Activated CD8-positive, alpha-beta memory T cell treated with anti-CD3 and anti-CD28 coated beads for 1 hour (primary cell): ENCODE data around the gene CCN6.
"Not testable (repeated sequence)": the region's sequence is repeated elsewhere in the genome, so short reads cannot be mapped to it uniquely, and the experiment has no call there.

Experiments
- DNase-seq, 2 donors: peaks; one replicate each; pipeline ENCODE4 v3.0.0-alpha.2; 2020; ENCODE audit warnings: low read depth in 1 of 2; ENCODE audit errors: extremely low read depth in 1 of 2

The CCN6 gene

DNA sequence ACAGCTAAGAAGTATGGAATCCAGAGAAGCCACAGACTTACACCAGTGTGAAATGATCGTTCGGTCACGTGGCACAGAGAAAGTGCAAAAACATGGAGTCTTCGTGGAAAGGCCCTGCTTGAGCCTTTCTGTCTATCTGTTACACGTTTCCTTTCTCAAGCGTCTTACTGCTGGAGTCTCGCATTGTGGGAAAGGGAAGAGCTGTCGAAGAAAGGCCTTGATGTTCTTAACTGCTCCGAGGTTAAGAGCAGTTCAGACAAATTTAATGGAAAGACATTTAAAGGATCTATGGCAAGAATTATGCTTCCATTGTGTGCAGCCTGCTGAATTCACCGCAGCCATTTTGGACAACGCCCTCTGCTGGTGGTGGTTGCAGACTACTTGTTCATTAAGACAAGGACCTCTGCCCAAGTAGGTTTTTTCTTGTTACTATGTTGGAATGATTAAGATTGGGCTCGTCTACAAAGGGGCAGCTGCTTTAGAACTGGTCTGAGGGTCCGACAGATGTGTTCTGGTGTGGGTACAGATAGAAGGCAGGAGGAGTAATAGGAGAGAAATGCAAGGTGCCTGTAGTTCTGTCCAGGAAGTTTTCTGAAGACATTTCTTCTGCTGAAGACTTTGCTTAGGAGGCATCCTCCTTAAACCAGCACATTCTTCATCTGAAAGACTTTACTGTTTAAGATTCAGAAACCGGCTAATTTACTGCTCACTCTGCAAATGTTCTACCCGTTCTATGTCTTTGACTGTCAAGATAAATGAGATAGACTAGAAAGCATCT, 24.7 kb upstream of the CCN6 start:
- peak in 1 of 2 donors; percentile 39 for DNase-seq

DNA sequence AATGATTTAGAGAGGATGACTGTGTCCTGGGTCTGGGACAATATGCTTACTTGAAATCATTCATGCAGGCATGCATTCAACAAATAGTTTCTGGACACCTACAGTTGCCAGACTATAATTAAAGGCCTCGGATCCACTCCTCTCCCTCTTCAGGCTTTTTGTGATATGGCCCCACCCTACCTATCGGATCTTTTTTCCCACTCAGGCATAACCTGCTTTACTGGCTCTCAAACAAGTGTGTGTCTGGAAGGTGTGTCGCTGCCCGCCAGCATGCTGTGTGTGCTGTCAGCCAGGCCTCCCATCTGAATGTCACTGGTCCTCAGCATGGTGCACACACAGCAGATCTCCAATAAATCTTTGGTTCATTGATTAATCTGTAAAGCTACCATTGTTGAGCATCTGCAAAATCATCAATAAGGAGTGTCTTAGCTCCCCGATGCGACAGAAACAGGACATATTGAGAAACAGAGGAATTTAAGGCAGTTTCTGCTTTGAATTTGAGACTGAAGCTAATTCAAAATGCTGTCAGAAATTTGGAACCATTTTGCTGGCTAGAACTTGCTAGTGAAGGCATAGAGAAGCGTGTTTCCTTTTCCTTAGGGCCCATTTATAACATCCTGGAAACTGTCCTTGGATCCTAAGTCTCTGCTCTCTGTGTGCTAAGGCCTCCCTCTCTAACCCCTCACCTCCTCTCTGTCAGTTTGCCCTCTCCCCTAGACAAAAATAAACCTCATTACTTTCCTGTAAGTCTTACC, 23.5 kb upstream of the CCN6 start:
- DNase-seq: no peak

DNA sequence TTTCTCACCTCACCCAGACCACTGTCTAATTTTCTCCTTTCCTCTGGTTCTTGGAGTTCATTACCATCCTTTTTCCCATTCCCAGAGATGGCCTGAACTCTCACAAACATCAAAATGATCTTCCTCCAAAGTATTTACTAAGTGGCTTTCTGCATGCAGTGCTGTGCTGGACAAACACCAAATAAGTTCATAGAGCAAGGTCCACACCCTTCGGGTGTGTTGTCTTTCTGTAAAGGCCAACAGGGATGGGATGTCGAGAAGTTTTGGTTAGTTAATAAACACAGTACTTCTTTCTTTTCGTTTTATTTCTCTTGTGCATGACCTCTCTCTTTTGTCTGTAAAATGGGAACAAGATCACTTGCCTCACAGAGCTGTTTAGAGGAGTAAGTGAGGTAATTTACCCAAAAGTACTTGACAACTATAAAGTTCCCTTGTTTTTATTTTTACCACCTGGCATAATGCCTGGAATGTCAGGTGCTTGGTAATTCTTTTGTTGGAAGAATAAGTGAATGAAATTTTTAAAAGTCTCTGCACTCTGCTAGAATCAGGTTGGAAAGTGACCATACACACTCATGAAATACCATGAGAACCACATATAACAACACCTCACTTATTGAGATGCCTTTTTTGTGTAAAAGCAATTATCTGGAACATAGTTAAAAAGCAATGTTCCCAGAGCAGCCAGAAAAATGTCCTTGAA, 22.8 kb upstream of the CCN6 start:
- no peak for DNase-seq

DNA sequence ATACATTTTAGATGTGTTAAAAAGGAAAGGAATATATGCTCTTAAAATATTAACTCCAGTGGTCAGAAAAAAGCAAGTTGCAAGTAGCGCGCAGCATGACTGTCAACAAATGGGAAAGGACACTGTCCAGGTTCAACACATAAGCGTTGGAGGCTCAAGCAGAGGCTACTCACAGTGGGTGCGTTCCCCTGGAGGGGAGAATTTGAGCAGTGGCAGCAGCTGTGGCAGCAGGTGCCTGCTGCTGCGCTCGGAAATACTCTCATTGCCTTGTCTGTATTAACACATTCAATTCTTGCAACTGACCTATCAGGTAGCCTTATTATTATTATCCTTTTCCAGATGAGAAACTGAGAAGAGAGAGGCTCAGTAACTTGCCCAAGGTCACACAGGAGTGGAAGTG, 21.9 kb upstream of the CCN6 start:
- DNase-seq: no peak

DNA sequence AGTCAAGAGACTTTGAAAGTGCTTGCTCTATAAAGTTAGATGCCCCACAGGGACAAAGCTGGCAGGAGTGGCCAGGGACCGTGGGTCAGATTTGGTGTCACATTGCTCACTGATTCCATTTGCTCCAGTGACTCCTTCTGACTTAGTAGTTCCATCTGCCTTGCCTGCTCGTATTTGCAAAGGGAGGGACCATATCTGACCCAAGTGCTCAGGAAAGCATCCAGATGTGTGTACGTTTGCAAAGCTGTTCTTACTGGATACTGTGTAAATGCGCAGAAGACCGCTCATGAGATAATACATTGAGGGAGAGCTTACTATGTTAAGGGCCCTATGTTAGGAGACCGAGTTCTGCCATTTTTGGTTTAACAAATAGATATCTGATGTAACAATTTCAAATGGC, 21.2 kb upstream of the CCN6 start:
- DNase-seq: no peak

GRCh38 chr6:112033791-112034615, 19.9 kb upstream of the CCN6 start:
- DNase-seq: no peak

DNA sequence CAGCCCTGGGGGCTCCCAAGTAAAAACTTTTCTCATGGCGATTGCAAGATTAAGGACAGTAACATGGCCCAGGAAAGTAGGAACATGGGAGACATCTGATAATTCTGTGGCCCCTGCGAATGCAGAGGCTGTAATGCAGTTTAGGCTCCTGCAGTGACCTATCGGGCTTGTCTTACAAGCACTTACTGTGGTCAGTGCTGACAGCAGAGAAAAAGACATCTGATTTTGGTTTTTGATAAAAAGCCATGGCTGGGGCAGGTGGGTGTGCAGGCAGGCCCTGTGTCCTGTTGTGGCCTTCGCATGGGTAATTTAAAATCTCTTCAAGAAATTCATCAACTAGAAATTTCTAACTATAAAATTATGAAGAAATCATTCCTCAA, 19.3 kb upstream of the CCN6 start:
- no peak for DNase-seq

GRCh38 chr6:112036088-112036637, 17.7 kb upstream of the CCN6 start:
- no peak for DNase-seq

DNA sequence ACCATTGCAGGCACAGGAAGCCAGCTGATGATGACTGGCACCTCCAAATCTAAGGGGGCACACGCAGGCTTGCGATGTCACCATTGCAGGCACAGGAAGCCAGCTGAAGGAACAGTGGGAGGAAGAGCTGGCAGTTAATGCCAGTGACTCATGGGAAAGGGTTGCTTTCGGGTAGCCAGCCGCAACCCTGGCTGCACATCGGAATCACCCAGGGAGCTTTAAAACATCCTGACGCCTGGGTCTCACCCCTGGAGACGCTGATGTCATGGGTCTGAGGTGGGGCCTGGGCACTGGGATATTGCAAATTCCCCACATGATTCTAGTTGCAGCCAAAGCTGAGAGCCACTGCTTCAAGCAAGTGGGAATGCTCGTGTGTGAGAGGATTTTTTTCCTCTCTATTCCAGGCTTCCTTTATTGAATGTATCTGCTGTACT, 16.1 kb upstream of the CCN6 start:
- DNase-seq: no peak

GRCh38 chr6:112038268-112038667, 15.6 kb upstream of the CCN6 start:
- DNase-seq: no peak

- no peak for DNase-seq
Measured at GRCh38 chr6:112038756-112039430, 15.0 kb upstream of the CCN6 start.

DNA sequence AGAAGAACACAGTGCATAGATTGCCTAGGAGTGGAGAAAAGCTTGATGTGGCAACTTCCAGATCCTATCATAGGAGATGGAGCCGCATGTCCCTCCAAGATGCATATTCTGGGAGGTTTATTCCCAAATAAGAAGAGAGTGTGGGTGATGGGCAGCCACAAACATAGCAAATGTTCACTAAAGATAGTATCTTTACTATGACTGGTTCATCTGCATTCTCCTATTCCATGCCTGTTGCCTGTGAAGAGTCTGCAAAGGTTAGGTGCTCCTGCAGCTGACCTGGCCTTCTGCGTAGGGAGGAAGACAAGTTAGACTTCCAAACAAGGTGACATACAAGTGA, 14.5 kb upstream of the CCN6 start:
- DNase-seq: no peak

GRCh38 chr6:112040956-112041355, 12.9 kb upstream of the CCN6 start:
- DNase-seq: no peak

GRCh38 chr6:112041535-112041934, 12.4 kb upstream of the CCN6 start:
- no peak for DNase-seq

DNA sequence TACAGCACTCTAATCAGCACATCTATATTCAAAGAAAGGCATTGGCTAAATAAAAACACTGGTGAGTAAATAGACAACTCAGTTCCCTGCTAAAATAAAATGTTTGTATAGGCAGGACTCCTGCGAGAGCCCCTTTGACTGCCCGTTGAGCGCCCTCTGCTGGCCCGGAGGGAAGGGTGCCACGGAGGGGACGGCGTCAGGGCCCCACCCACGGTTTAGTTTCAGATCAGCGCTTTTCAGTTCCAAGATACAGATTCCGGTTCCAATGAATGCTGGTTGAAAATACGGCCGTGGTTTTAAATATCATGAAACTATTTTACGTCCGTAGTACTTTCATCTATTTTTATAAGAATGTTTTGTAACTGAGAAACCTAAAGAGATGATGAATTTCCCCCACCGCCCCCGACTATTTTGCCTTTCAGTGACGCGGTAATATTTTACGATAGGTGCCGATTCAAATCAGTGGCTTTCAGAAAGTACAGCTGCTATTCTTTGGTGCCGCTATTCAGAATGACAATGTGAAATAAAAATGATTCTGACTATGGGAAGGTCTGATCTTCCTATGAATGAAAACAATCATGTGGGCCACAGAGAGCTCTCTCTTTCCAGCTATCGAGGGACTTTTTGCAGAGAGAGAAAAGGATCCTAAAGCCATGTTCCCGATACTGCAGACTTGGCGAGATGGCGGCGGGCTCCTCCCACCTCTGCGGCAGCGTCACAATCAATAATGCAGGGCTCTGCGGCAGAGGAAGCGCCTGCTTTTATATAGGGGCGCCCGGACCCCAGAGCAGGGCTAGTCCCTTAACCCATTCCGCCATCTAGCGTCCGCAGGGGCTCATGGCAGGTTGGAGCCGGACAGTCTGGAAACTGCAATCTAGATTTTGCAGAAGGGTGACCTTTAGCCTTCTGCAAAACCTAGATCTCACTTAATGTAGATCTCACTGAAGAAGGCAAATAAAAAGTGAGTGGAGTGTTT, 10.6 kb upstream of the CCN6 start:
- DNase-seq: peak; percentile 87

DNA sequence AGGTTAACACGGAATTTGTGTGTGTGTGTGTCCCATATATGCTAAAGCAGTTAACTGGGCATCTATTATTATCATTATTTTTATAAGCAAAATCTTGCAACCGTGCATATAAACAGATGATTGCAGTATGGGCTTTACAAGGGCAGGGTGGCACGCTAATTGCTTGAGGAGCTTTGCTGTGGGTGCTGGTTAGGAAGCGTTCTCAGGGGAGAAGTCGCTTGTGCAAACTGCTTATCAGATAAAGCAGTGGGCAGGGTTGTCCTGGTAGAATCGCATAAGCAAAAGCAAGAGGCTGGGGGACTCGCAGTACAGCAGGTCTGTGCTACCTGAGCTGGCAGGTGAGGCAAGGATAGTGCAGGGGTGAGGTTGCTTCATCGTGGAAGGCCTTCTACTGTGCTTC, 9.7 kb upstream of the CCN6 start:
- no peak for DNase-seq

DNA sequence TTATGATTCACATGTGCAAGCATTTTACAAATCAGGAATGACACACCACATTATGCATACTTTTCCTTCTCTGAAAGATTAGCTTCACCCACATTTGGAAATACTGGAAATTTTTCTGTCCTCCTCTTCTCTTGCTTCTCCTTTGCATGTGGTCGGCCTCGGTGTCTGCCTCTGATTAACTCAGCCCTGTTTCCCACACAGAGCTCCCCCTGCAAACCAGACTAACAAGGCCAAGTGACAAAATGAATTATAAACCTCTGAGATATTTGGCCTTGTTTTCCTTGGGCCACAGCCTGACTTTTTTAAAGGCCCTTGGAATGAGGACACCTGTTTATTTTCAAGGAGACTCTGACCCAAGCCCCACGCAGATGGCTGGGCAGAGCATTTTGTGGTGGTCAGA, 9.0 kb upstream of the CCN6 start:
- no peak for DNase-seq

- not testable (repeated sequence) for DNase-seq
Measured at GRCh38 chr6:112047523-112047922, 6.4 kb upstream of the CCN6 start.
